ENCODE results near the gene HOXC4. TPM values are rescaled to one million over a fixed set of nuclear protein-coding genes. Genes with fewer than 3 reads are reported as not detected.

The HOXC4 gene
- total RNA-seq, 1 donor from 2014 or later: not detected

DNA sequence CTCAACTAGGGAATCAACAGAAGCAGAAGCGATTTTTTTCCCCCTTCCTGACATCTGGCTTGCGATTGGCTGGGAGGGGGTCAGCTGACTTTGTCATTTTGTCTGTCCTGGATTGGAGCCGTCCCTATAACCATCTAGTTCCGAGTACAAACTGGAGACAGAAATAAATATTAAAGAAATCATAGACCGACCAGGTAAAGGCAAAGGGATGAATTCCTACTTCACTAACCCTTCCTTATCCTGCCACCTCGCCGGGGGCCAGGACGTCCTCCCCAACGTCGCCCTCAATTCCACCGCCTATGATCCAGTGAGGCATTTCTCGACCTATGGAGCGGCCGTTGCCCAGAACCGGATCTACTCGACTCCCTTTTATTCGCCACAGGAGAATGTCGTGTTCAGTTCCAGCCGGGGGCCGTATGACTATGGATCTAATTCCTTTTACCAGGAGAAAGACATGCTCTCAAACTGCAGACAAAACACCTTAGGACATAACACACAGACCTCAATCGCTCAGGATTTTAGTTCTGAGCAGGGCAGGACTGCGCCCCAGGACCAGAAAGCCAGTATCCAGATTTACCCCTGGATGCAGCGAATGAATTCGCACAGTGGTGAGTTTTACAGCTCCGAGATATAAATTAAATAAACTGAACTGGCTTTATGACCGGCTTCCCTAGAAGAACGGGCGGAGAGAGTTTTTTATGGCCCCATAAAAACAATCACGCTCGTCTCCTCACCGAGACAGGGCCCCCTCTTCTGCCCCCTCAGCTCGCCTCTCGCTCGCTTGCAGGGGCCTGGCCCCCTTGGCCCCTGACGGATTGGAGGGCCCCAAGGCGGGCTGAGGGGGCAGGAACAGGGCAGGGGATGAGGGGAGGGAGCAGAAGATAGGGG lies 25.1 kb upstream of the HOXC4 start, which contains the start of gene HOXC6:
HOXC6 (plus strand) TSS at position 127 of the 888 bp plus-strand sequence; CDS start at position 209, 82 bp downstream.
- H3K4me1 ChIP-seq (ENCODE audit: insufficient read depth, low read length): no peaks in the 10 kb centered on the region
- H3K27me3 ChIP-seq (ENCODE audit: insufficient read depth, low read length): peaks cover 94% of the 10 kb centered on the region
- no peak within 1 kb of the TSS for H3K4me3 ChIP-seq (ENCODE audit: insufficient read depth, low read depth, low read length)
- H3K9me3 Mint-ChIP-seq (ENCODE audit: unreplicated experiment): peaks cover 30% of the 10 kb centered on the region
- H3K4me3 Mint-ChIP-seq (ENCODE audit: unreplicated experiment): no peak within 1 kb of the TSS
- H3K36me3 Mint-ChIP-seq (ENCODE audit: low read depth, unreplicated experiment): peaks cover 2% of the 10 kb centered on the region
- no peaks in the 10 kb centered on the region for H3K36me3 ChIP-seq (ENCODE audit: insufficient read depth, low read length)
- H3K9me3 ChIP-seq (ENCODE audit: insufficient read depth, low read depth, low read length): peaks cover 7% of the 10 kb centered on the region
- no peak within 1 kb of the TSS for H3K27ac ChIP-seq (ENCODE audit: low read depth, low read length)
- H3K27me3 Mint-ChIP-seq (ENCODE audit: low read depth, unreplicated experiment): peaks cover 88% of the 10 kb centered on the region
- peak; percentile 7 for TF ChIP-seq EZH2 (IDR thresholded peaks at IDR 0.05; ENCODE audit: insufficient read depth, low read length)
- TF ChIP-seq CTCF (IDR thresholded peaks at IDR 0.05; ENCODE audit: insufficient read depth, low read depth, low read length): no peak
- H2AFZ ChIP-seq (ENCODE audit: low read depth, low read length): no peak within 1 kb of the TSS
- no peaks in the 10 kb centered on the region for H3K79me2 ChIP-seq (ENCODE audit: insufficient read depth, low read length)
- H3K4me2 ChIP-seq (ENCODE audit: low read length): no peak within 1 kb of the TSS
- no peaks in the 10 kb centered on the region for H3K4me1 Mint-ChIP-seq (ENCODE audit: low read depth, unreplicated experiment)
- FAIRE-seq (no peak), DNase-seq (ENCODE audit: low read depth) (no peak)
- H4K20me1 ChIP-seq (ENCODE audit: insufficient read depth, low read length): no peaks in the 10 kb centered on the region
- peak within 1 kb of the TSS; percentile 13 for H3K27ac Mint-ChIP-seq (ENCODE audit: unreplicated experiment)
- H3K9ac ChIP-seq (ENCODE audit: low read length): no peak within 1 kb of the TSS

DNA sequence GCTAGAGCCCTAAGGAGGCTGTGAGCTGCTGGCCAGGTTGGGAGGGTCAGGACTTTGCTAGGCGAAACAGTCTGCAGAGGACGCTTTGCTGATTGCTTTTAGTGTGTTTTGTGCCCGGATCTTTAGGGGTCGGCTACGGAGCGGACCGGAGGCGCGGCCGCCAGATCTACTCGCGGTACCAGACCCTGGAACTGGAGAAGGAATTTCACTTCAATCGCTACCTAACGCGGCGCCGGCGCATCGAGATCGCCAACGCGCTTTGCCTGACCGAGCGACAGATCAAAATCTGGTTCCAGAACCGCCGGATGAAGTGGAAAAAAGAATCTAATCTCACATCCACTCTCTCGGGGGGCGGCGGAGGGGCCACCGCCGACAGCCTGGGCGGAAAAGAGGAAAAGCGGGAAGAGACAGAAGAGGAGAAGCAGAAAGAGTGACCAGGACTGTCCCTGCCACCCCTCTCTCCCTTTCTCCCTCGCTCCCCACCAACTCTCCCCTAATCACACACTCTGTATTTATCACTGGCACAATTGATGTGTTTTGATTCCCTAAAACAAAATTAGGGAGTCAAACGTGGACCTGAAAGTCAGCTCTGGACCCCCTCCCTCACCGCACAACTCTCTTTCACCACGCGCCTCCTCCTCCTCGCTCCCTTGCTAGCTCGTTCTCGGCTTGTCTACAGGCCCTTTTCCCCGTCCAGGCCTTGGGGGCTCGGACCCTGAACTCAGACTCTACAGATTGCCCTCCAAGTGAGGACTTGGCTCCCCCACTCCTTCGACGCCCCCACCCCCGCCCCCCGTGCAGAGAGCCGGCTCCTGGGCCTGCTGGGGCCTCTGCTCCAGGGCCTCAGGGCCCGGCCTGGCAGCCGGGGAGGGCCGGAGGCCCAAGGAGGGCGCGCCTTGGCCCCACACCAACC lies 23.9 kb upstream of the HOXC4 start:
- peaks cover 32% of the 10 kb centered on the region for H3K9me3 Mint-ChIP-seq (ENCODE audit: unreplicated experiment)
- no peak overlapping the region for H3K9ac ChIP-seq (ENCODE audit: low read length)
- no peak overlapping the region for H3K27ac Mint-ChIP-seq (ENCODE audit: unreplicated experiment)
- no peaks in the 10 kb centered on the region for H3K4me1 ChIP-seq (ENCODE audit: insufficient read depth, low read length)
- peaks cover 7% of the 10 kb centered on the region for H3K9me3 ChIP-seq (ENCODE audit: insufficient read depth, low read depth, low read length)
- FAIRE-seq: no peak
- no peaks in the 10 kb centered on the region for H3K36me3 ChIP-seq (ENCODE audit: insufficient read depth, low read length)
- H3K79me2 ChIP-seq (ENCODE audit: insufficient read depth, low read length): no peaks in the 10 kb centered on the region
- no peak overlapping the region for H2AFZ ChIP-seq (ENCODE audit: low read depth, low read length)
- TF ChIP-seq EZH2 (IDR thresholded peaks at IDR 0.05; ENCODE audit: insufficient read depth, low read length): peak; percentile 43
- no peak for TF ChIP-seq CTCF (IDR thresholded peaks at IDR 0.05; ENCODE audit: insufficient read depth, low read depth, low read length)
- no peak overlapping the region for H3K4me2 ChIP-seq (ENCODE audit: low read length)
- no peak overlapping the region for H3K4me3 ChIP-seq (ENCODE audit: insufficient read depth, low read depth, low read length)
- no peak overlapping the region for H3K27ac ChIP-seq (ENCODE audit: low read depth, low read length)
- no peaks in the 10 kb centered on the region for H3K4me1 Mint-ChIP-seq (ENCODE audit: low read depth, unreplicated experiment)
- DNase-seq (ENCODE audit: low read depth): no peak
- peaks cover 80% of the 10 kb centered on the region for H3K27me3 Mint-ChIP-seq (ENCODE audit: low read depth, unreplicated experiment)
- H4K20me1 ChIP-seq (ENCODE audit: insufficient read depth, low read length): no peaks in the 10 kb centered on the region
- H3K27me3 ChIP-seq (ENCODE audit: insufficient read depth, low read length): peaks cover 90% of the 10 kb centered on the region
- H3K36me3 Mint-ChIP-seq (ENCODE audit: low read depth, unreplicated experiment): peaks cover 2% of the 10 kb centered on the region
- H3K4me3 Mint-ChIP-seq (ENCODE audit: unreplicated experiment): no peak overlapping the region
